ENCODE results near the gene APBB2.

The APBB2 gene

GRCh38 chr4:41185614-41186592 lies 28.4 kb downstream of the APBB2 start:
- DNase-seq: no peak

DNA sequence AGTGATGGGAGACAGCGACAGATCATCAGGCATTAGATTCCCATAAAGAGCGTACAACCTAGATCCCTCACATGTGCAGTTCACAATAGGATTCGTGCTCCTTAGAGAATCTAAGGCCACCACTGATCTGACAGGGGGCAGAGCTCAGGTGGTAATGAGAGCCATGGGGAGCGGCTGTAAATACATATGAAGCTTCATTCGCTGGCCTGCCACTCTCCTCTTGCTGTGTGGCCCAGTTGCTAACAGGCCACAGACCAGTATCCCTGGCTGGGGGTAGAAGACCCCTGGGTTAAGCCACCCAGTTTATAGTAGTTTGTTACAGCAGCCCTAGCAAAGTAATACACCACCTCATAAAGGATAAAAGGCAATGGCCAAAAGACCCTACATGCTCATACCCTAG lies 30.3 kb downstream of the APBB2 start:
- no peak for DNase-seq

DNA sequence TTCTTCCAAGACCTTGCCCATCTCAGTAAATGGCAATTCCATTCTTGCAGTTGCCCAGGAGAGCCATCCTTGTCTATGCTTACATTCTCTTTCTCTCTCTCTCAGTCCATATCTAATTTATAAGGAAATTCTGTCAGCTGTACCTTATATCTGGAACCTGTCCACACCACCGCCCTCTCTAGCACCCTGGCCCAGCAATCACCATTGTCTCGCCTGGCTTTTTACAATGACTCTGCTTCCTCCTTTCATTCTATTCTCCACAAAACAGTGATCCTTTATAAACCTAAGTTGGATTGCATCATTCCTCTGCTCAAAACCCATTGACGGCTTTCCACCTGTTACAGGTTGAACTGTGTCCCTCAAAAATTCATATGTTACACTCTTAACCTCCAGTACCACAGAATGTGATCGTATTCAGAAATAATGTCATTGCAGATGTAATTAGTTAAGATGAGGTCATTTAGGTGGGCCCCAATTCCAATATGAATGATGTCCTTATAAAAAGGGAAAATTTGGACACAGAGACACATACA lies 31.3 kb downstream of the APBB2 start:
- DNase-seq: no peak

DNA sequence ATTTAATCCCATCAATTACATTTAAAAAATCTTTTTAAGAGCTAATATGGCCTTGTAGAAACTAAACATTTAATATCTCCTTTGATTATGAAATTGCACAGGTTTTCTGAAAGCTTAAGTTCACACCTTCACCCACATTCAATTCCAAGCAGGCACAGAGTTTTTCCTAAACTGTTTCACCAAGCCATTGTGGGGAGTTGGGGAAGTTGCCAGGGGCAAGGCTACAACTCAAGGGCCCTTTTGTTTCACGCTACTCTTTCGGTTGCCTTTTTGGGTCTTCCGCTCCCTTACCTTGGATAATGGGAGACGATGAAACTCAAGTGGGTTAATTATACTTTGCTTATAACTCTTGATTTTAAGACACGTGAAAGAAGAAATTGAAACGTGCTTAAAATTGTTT lies 33.3 kb downstream of the APBB2 start:
- no peak for DNase-seq

DNA sequence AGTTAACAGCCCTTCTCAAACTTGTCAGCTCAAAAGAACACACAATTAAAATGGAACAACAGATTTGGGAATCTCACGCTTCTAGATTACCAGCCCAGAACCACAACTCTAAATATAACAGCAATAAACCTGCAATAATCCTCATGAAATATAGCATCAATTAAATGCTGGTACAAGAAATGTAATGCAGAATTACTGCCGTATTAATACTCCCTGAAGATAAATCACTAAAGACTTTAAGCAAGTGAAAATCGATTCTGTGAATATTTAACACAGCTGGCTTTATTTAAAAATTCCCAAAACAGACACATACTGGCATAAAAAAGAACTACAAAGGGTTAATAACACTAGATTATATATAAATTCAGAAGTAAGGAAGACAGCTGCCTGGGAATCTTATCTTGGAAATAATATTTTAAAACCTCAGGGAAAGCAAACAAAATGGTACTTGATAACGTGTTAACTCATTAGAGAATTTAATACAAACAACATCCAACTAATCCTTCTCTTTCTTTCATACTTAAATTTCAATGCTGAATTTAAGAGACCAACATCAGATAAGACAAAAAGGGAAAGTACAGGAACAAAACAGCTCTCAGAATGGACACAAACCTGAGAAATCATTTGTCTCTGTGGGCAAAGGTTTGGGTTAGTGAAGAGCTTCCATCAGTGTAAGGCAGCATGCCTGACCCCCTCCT lies 34.7 kb downstream of the APBB2 start:
- no peak for DNase-seq

DNA sequence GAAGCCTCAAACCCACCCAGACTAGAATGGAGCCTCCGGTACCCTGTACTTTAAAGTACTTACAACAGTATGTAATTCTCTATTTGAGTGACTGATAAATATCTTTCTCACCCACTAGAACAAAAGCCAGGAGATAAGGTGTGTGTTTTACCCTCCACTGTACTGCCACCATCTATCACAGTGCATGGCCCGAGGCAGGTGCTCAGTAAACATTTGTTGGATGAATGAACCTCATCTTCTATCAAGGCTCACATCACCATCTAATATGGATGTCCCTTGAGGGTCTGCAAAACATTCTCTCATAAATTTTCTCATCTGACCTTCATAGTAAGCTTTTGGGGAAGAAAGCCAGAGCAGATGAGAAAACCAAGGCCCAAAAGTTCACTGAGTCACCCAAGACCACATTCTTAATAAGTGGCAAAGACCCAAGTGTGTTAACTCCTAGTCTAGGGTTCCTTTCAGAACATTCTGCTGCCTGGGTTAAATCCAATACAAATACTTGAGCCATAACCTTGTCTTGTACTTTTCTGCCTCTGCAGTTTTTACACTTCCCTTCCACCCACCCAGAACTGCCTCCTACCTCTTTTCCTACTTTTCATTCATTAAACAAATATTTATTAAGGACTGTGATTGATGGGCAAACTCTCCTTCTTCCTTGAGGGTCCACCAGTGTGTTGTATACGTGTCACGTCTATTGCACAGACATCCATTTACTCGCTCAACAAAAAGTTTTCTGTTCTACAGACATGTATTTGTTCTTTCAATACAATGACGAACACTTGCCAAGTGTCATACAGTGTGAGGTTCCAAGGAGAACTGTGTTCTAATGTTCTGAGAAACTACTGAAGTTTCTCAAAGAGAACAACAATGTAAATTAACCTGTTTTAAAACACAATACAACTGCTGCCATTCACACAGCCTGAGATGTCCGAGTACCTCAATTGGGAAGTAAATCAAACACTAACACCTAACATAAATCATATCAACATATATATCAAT lies 35.7 kb downstream of the APBB2 start:
- no peak for DNase-seq

DNA sequence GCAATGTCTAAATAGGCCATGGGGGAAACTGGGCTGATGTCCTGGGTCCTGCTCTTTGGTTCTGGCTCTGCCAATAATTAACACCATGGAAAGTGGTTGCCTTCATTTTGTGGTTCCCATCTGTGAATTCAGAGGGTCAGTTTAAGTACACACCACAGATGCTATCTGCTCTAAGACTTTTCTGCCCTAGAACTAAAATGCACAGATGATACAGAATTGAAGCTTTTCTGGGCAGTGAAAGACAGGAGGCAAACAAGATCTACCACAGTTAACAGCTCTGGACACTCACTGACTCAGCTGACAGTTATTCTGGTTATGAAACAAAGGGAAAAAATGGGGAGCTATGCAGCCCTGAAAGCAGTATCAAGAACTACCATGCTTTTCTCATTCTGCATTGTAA lies 37.3 kb downstream of the APBB2 start:
- no peak for DNase-seq

- DNase-seq: no peak
Measured at GRCh38 chr4:41176340-41176739, 38.0 kb downstream of the APBB2 start.

DNA sequence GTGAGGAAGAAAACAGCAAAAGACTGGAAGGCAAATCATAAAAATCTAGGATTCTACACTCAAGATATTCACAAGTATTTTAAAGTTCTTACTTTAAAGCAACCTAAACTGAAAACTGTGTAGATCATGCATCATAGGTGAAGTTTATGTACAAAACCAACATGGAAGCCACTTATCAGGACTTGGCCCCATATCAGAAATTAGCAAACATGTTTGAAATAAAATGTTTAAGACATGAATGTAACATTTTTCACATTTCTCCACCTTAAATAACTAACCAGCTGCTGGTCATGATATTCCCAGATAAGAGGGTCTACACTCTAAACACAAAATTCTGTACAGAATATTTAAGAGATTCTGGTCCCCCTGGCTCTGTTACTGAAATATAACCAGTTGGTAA lies 38.5 kb downstream of the APBB2 start:
- DNase-seq: no peak

DNA sequence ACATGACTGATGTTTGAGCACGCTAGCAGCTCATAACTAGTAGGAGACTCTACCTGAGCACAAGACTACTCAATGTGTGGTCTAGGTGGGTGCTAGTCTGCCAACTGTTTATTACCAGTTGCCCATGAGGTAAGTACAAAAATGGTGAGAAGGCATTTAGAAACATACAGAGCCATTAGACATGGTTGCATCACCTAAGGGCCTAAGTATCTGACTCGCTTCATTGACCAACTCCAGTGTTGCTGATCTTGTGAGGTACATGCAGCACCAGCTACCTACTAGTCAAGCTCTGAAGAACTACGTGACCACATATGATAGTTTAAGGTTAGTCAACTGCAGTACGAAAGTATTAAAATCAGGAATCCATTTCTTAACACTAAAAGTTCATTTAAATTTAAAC lies 39.9 kb downstream of the APBB2 start:
- no peak for DNase-seq

DNA sequence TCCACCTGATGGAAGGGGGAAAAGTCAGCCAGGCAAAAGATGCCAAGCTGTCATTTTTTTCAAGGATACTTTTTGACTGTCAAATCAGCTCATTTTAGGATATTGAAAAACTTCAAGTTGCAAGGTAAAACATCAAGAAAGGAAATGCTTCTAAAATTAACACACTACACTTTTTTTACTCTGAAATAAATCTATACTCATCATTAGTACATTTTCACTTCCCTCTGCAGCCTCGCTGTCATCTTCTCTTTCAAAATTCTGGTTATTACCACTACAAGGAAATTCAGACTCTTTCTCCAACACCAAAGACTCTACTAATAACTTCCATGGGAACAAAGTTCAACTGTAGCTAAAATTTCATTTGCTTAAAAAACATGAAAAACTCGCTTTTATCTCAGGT lies 41.6 kb downstream of the APBB2 start:
- no peak for DNase-seq

DNA sequence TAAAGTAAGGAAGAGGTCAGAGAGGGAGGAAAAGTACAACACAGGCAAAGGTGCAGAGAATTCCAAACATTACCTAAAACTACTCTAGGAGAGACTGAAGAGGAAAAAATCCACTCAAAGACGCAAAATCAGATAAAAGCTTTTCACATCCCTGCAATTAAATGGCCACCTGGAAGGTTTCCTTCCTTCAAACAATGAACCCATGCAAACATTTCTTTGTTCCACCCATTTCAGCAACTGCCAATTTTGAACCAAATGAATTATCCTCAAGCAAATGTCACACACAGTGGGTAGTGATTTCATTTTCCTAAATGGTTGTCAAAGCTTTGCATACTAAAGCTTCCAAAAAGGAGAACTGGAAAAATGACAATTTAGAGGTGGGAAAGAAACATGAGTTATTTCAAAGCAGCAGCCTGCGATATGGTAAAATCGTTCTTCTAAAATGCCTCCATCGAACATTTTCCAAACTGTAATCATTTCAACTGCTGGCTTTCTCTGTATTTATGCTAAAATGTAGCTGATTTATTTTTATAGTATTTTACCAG lies 45.0 kb downstream of the APBB2 start:
- DNase-seq: no peak

DNA sequence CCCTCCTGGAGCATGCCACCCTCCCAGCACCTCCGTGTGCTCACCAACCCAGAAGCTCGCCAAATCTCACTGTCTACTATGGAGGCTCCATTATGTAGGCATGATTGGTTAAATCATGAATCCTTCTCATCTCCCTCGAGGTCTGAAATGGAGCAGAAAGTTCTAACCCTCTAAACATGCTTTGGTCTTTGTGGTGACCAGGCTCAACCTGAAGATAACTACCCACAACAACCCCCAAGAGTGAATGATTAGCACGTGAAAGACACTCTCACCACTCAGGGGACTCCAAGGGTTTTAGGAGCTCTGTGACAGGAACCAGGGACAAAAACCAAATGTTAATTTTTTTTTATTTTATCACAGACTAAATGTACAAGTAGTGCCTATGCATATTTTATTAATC lies 47.2 kb downstream of the APBB2 start:
- no peak for DNase-seq

GRCh38 chr4:41164405-41164804 lies 49.9 kb downstream of the APBB2 start:
- no peak for DNase-seq

- DNase-seq: no peak
Measured at GRCh38 chr4:41161355-41161754, 53.0 kb downstream of the APBB2 start.

DNA sequence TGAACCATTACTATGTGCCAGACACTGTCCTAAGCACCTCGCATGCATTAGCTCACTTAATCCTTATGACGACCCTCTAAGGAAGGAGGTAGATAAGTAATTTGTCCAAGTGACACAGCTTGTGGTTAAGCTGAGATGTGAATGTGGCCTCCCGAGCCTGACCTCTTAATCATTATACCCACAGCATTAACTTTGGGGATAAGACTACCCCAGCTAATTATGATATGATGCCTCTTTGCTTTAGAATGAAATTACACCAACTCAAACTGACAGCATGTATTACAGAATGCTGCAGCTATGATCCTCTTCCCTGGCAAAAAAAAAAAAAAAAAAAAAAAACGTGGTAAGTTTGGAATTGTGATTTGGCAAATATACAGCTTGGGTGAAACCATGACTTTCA lies 53.5 kb downstream of the APBB2 start:
- no peak for DNase-seq

DNA sequence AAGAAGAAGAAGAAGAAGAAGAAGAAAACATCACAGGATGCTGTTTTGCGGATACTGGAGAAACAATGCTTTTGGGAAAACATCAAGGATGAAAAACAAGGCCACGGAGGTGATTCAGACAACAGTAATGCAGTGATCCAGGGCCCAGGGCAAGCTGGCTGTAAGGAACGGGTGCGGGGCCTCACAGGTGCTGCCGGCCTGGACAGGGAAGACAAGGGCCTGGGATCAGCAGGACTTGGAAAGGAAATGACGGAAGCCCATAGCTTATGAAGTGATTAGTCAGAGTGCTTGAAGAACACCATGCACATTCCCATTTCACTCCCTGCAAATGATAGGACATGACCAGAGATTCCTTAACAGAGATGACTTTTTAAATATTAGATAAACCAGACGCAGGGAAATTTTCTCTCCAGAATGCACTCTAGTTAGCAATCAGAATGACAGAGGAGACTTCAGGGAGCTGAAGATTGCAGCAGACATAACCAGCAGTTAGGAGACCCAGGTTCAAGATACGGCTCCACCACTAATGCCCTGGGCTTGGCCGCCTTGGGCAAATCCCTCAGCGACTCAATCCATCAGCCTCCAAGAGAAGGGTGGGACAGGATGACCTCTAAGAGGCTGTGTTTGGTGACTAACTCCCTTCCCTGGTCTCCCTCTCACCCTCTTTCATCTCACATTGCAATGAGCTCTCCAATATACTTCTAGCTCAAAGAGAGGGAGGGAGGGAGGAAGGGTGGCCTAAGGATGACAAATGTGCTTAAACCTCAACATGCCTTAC lies 54.1 kb downstream of the APBB2 start:
- DNase-seq: no peak

- DNase-seq: no peak
Measured at GRCh38 chr4:41158756-41159155, 55.6 kb downstream of the APBB2 start.

DNA sequence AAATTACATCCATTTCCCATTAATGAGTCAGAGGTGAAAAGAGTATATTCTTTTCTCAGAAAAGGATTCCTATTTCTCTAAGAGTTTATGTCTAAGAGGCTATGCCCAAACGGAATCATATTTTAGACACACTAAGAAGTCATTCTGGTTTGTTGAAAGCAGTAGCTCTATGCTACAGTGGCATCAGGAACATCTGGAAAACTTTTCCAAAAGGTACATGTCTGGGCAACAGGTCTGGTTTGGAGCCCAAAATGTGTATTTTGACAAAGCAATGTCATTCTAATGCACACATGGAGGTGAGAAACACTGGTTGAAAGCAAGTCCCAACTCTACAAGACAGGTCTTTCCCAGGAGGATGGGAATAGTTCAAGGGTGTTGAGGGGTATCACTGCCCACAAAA lies 56.1 kb downstream of the APBB2 start:
- DNase-seq: no peak

- no peak for DNase-seq
Measured at GRCh38 chr4:41157009-41157408, 57.3 kb downstream of the APBB2 start.

- DNase-seq: no peak
Measured at GRCh38 chr4:41156574-41156973, 57.8 kb downstream of the APBB2 start.
